Motor neuron (in vitro differentiated cells): Measurements from ENCODE around the gene FAM174A. TPM values are rescaled to one million over a fixed set of nuclear protein-coding genes. Genes with fewer than 3 reads are reported as not detected.
A peak's percentile ranks its signal among the peaks of the same experiment; 100 is the strongest.

Experiments
- ATAC-seq, 8 experiments: fragments of 200-7000 bp; cut with Tn5 transposase; replicated peaks in 6 of 8; 2 replicates each; pipeline ENCODE4 v1.8.0; 2021; ENCODE audit warnings: mild to moderate bottlenecking in 8 of 8, moderate library complexity in 8 of 8
- H3K27ac ChIP-seq, 2 donors: fragments of 250-450 bp; sonication (Bioruptor Pico); 2 replicates each; pipeline ENCODE4 v1.9.0; 2021; ENCODE audit warnings: antibody characterized with exemption in 2 of 2, mild to moderate bottlenecking in 2 of 2, moderate library complexity in 1 of 2
- H3K4me1 ChIP-seq, 2 donors: fragments of 250-450 bp; sonication (Bioruptor Pico); replicated peaks in 1 of 2; 2 replicates each; pipeline ENCODE4 v1.6.1; 2021; ENCODE audit warnings: antibody characterized with exemption in 2 of 2, mild to moderate bottlenecking in 2 of 2, moderate library complexity in 1 of 2
- H3K4me3 ChIP-seq, 5 donors: fragments of 250-450 bp; sonication (Bioruptor Pico); 2 replicates each; pipeline ENCODE4 v1.9.0; 2021; ENCODE audit warnings: antibody characterized with exemption in 5 of 5, mild to moderate bottlenecking in 5 of 5, moderate library complexity in 4 of 5
- WGBS, 10 experiments: fragments of 450-650 bp; shearing (Covaris generic); methylation state at CpG; one replicate each; pipeline ENCODE4 v1.0.0; 2022; 5-methylcytosine and 5-hydroxymethylcytosine counted together
- in situ Hi-C, 9 experiments: fragments of 400-800 bp; cut with MboI; loops; one replicate each; pipeline ENCODE4 v1.15.0; 2021; ENCODE audit warnings: low sequenced_read_pairs in 9 of 9, low pct_unique_long_range_greater_than_20kb in 2 of 9; ENCODE audit not compliant: unreplicated experiment in 9 of 9
- total RNA-seq, 8 experiments: library from RNA; unstranded; fragments of 300-600 nt; gene quantifications; 2 replicates each; pipeline versions ENCODE4 v1.2.3 to v1.2.4, GENCODE V29; 2022

The FAM174A gene
- total RNA-seq, 8 experiments from 2014 or later = 11.6 to 26.1 (median 16.0) TPM

- Histone ChIP-seq H3K4me3 (no peak overlapping the region), H3K27ac (no peak overlapping the region), H3K4me1 (no peaks in the 10 kb centered on the region)
- in situ Hi-C loops = no loop called here
- WGBS, 10 experiments = 75 to 100% (median 100%) methylated on average over 1 of the region's 1 CpG
- no peak for ATAC-seq
Observed at GRCh38 chr5:100546001-100546400, 10.8 kb downstream of the FAM174A start.

GRCh38 chr5:100550531-100551051 lies 15.4 kb downstream of the FAM174A start:
- ATAC-seq = peak in 3 of 8 experiments; percentile 21 to 90 (median 70)
- in situ Hi-C loops = no loop called here

GRCh38 chr5:100551183-100551582 lies 16.0 kb downstream of the FAM174A start:
- Histone ChIP-seq H3K27ac (no peak overlapping the region), H3K4me1 (no peaks in the 10 kb centered on the region), H3K4me3 (no peak overlapping the region)
- peak in 2 of 8 experiments; percentile 7 to 24 for ATAC-seq
- WGBS, 10 experiments = 80 to 100% (median 86%) methylated on average over 1 to 3 of the region's 3 CpGs; no CpG with 5 or more reads in 4 of the 10 experiments
- in situ Hi-C loops = no loop called here

More at GRCh38 chr5:100550531-100551051, 15.4 kb downstream of the FAM174A start:
- WGBS, 10 experiments = 10 to 100% (median 80%) methylated on average over 1 of the region's 1 CpG; no CpG with 5 or more reads in 4 of the 10 experiments
- Histone ChIP-seq H3K4me1 (no peaks in the 10 kb centered on the region), H3K27ac (no peak overlapping the region), H3K4me3 (no peak overlapping the region)

GRCh38 chr5:100553209-100553608 lies 18.0 kb downstream of the FAM174A start:
- Histone ChIP-seq H3K4me1 (no peaks in the 10 kb centered on the region), H3K27ac (no peak overlapping the region), H3K4me3 (no peak overlapping the region)
- in situ Hi-C loops = no loop called here
- ATAC-seq = no peak

GRCh38 chr5:100560860-100561259 lies 25.7 kb downstream of the FAM174A start:
- in situ Hi-C loops = no loop called here
- 86 to 100% (median 100%) methylated on average over 1 of the region's 1 CpG; no CpG with 5 or more reads in 4 of the 10 experiments for WGBS, 10 experiments
- H3K4me3 ChIP-seq = no peak overlapping the region
- ATAC-seq = no peak
- no peaks in the 10 kb centered on the region for H3K4me1 ChIP-seq
- H3K27ac ChIP-seq = no peak overlapping the region

GRCh38 chr5:100562821-100563220 lies 27.6 kb downstream of the FAM174A start:
- Histone ChIP-seq H3K4me3 (no peak overlapping the region), H3K27ac (no peak overlapping the region), H3K4me1 (no peaks in the 10 kb centered on the region)
- in situ Hi-C loops = no loop called here
- no peak for ATAC-seq

GRCh38 chr5:100566382-100567141 lies 31.4 kb downstream of the FAM174A start:
- WGBS, 10 experiments = 80 to 100% (median 94%) methylated on average over 1 to 4 of the region's 4 CpGs

GRCh38 chr5:100574716-100575115 lies 39.5 kb downstream of the FAM174A start:
- no peak for ATAC-seq
- Histone ChIP-seq H3K4me1 (no peaks in the 10 kb centered on the region), H3K4me3 (no peak overlapping the region), H3K27ac (no peak overlapping the region)
- in situ Hi-C loops = no loop called here
- 65 to 100% (median 85%) methylated on average over 1 to 2 of the region's 2 CpGs; no CpG with 5 or more reads in 2 of the 10 experiments for WGBS, 10 experiments

More at GRCh38 chr5:100566382-100567141, 31.4 kb downstream of the FAM174A start:
- Histone ChIP-seq H3K4me1 (no peaks in the 10 kb centered on the region), H3K27ac (no peak overlapping the region), H3K4me3 (no peak overlapping the region)
- in situ Hi-C loops = no loop called here
- ATAC-seq = no peak

- no peak overlapping the region for H3K27ac ChIP-seq
- H3K4me3 ChIP-seq = no peak overlapping the region
- in situ Hi-C loops = no loop called here
- no peak for ATAC-seq
- H3K4me1 ChIP-seq = no peaks in the 10 kb centered on the region
Observed at GRCh38 chr5:100575815-100576214, 40.6 kb downstream of the FAM174A start.

- Histone ChIP-seq H3K4me3 (no peak overlapping the region), H3K4me1 (no peaks in the 10 kb centered on the region), H3K27ac (no peak overlapping the region)
- WGBS, 10 experiments = 33 to 100% (median 87%) methylated on average over 1 to 2 of the region's 2 CpGs; no CpG with 5 or more reads in 1 of the 10 experiments
- ATAC-seq = no peak
- in situ Hi-C loops = no loop called here
Observed at GRCh38 chr5:100576217-100576751, 41.1 kb downstream of the FAM174A start.

- no peak for ATAC-seq
Observed at GRCh38 chr5:100577506-100577905, 42.3 kb downstream of the FAM174A start.

GRCh38 chr5:100584069-100584468 lies 48.9 kb downstream of the FAM174A start:
- Histone ChIP-seq H3K4me1 (peaks cover 0 to 5% of the 10 kb centered on the region in 2 donors), H3K27ac (no peak overlapping the region), H3K4me3 (no peak overlapping the region)
- WGBS, 10 experiments = 13 to 100% (median 62%) methylated on average over 1 of the region's 1 CpG; no CpG with 5 or more reads in 3 of the 10 experiments
- in situ Hi-C loops = no loop called here
- no peak for ATAC-seq

More at GRCh38 chr5:100577506-100577905, 42.3 kb downstream of the FAM174A start:
- 75 to 100% (median 90%) methylated on average over 1 of the region's 1 CpG; no CpG with 5 or more reads in 1 of the 10 experiments for WGBS, 10 experiments
- H3K4me1 ChIP-seq = no peaks in the 10 kb centered on the region
- in situ Hi-C loops = no loop called here
- H3K4me3 ChIP-seq = no peak overlapping the region
- no peak overlapping the region for H3K27ac ChIP-seq

GRCh38 chr5:100584889-100585288 lies 49.7 kb downstream of the FAM174A start:
- Histone ChIP-seq H3K4me1 (peaks cover 0 to 5% of the 10 kb centered on the region in 2 donors), H3K4me3 (no peak overlapping the region), H3K27ac (no peak overlapping the region)
- in situ Hi-C loops = no loop called here
- peak in 2 of 8 experiments; percentile 19 to 44 for ATAC-seq
- 7 to 100% (median 95%) methylated on average over 1 to 5 of the region's 5 CpGs; no CpG with 5 or more reads in 1 of the 10 experiments for WGBS, 10 experiments
